GM18508 (cell line): Measurements from ENCODE around the gene TEX13B.

Experiments used
- ATAC-seq: cut with Tn5 transposase; IDR thresholded peaks from one replicate; pipeline ENCODE4 v1.9.1; 2021; ENCODE audit warnings: moderate number of reproducible peaks; ENCODE audit not compliant: insufficient read depth, unreplicated experiment

Gene TEX13B, protein sequence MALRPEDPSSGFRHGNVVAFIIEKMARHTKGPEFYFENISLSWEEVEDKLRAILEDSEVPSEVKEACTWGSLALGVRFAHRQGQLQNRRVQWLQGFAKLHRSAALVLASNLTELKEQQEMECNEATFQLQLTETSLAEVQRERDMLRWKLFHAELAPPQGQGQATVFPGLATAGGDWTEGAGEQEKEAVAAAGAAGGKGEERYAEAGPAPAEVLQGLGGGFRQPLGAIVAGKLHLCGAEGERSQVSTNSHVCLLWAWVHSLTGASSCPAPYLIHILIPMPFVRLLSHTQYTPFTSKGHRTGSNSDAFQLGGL

DNA sequence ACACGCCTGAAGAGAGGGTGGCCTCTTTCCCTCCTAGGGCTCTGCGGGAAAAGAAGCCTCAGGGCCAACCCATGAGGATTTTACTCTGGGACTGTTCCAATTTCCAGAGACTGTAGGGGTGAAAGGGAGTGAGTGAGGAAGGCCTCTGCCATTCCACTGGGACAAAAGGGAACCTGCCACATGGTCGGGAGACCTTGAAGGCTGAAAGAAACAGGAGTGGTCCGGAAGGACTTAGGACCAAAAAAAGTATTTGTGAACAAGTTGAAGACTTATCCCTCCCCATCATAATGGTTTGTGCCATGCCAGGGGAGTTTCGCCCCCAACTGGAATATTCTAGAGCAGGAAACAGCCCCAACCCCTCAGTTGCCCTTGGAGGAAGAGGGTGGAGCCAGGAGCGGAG is at the start of gene TEX13B:
TSS of gene TEX13B (minus strand) at position 15 of the 400 bp plus-strand sequence. CDS start 243 bp downstream, outside the sequence.
- ATAC-seq = no peak

DNA sequence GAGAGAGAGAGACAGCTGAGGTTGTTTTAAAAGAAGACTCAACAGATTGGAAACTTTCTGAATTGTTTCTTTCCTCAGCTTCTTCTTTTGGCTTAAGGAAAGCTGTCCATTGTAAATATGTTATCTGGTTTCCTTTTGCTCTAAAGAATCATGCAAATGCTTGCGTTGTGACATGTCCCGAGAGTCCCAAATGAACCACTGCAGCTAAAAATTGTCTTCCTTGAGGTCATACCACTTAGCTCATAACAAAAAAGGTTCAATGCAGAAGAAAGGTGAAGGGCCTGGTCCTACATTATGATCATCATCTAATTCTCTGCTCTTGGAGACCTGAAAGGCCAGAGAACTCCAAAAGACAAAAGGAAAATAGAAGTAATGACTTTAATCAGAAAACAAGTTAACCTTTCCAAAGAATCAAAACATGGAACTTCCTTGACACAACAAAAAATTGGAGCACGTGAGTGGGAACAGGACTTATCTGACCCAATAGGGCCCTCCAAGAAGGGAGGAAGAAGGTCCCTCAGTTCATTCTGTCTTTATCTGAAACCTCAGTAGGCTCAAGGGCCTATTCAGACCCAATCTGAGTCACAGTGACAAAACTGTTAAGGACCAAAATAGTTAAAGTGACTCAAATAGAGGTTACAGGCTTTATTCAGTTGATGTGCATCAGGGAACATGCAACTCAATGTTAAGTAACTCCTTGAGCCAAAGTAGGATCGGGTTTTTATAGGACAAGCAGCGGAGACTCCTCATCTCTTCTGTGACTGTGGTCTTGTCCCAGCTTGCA is 48.0 kb upstream of the TEX13B start:
- no peak for ATAC-seq

DNA sequence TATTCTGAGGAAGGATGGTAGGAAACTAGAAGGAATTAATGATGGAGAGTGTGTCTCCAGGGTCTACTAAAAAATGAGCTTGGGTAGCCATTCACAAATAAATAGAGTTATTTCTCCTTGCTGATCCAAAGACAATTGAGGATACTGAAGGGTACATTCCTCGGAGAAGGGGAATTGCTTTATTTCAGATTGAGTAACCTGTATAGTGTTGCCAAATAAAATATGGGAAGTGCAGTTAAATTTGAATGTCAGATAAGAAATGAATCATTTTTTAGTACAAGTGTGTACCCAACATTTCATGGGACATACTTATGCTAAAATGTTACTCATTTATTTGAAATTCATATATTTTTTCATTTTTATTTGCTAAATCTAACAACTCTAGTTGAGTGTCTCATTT is 46.7 kb upstream of the TEX13B start:
- ATAC-seq = no peak

DNA sequence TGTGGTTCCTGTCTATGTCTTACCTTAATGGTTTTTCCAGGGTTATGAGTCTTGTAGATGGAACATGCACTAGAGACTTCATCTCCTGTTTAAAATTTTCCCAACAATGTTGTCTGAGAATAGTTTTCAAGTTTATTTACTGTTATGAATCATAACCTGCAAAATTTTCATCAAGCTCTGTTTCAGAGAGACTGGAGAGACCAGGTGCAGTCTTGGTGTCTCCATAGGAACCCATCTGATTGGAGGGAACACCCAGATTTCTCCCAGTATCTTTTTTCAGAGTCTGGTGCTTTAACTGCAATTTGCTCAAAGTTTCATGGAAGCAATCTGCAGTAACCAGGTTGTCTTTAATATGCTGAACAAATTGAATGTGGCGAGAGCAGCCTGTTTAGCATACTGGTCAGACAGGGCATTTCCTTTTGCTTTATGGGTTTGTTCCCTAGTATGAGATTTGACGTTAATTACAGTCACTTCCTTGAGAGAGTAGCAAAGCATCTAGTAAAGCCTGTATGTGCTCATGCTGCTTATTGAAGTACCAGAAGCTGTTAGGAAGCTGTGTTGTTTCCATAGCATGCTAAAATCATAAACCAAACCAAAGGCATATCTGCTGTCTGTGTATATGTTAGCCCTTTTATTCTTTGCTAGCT is 43.9 kb upstream of the TEX13B start:
- ATAC-seq = no peak

DNA sequence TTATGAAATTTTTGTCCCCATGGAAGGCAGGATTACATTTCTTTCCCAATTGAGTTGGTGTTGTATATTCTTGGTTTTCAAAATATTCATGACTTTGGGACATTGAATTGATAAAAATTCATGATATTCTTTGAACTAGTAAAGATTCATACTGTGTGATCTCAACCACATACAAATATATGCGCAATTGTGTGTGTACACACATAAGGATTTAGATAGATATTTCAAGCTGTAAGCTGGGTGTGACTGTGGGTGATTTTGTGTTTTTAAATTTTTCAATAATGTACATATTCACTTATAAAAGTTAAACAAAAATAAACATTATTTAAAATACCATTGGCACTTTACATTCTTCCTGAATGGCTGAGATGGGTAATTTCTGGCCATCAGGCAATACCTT is 43.2 kb upstream of the TEX13B start:
- ATAC-seq = no peak

GRCh38 chrX:108022491-108023089 is 40.4 kb upstream of the TEX13B start:
- no peak for ATAC-seq

DNA sequence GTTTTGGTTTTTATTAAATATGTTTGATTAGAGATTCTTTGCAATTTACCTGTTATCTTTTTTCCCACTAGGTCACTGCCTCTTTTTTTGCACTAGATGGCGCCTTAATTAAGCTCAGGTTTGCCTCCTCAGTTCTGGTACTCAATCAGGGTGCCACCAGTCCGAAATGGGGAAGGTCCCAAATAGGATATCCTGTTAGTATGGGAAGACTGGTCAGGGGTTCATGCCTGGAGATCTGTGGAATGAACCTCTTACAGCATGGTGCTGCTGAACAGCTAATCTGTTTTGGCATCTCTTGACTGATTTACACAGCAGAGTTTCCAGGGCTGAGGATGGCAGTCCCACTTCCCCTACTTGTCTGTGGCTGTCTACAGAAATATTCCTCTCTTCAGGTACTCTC is 38.5 kb upstream of the TEX13B start:
- ATAC-seq = no peak

DNA sequence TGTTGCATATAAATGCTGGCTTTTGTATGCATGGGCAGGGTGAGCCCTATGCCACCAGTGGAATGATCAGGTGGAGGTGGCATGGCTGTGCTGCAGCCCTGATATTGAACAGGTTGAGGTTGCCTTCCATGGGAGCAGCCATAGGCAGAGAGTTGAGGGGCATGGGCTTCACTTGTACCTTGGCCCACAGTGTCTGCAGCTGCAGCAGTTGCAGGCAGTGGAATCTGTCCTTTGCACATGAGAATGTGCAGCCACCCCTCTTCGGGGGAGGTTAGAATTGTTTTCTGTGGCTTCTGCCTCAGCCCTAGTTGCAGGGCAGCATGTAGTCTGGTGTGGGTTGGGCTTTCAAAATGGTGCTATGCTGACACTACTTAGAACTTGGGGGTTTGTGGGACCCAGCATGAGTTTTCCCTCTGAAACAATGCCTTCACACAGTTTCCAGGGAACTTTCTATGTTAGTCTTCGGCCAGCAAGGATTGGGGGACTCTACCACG is 37.3 kb upstream of the TEX13B start:
- ATAC-seq = no peak

- no peak for ATAC-seq
Measured at GRCh38 chrX:108018656-108019381, 36.6 kb upstream of the TEX13B start.

- no peak for ATAC-seq
Measured at GRCh38 chrX:108001218-108001814, 19.1 kb upstream of the TEX13B start.

DNA sequence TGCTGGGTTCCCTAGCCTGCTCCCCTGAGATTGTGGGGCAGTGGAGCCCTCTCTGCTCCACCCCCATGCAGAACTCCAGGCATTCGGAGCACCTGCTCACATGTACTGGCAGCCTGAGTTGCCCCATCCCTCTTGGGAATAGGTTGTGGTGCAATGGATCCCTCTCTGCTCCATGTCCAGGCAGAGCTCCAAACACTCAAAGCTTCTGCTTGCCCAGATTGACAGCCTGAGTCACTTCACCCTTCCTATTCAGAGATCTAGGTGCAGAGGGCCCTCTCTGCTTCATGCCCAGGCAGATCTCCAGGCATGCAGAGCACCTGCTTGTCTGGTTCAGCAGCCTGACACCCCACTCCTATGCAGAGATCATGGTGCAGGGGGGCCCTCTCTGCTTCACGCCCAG is 18.6 kb upstream of the TEX13B start:
- no peak for ATAC-seq

- no peak for ATAC-seq
Measured at GRCh38 chrX:107996124-107996523, 14.0 kb upstream of the TEX13B start.

GRCh38 chrX:107985033-107985432 is 2.9 kb upstream of the TEX13B start:
- no peak for ATAC-seq

- ATAC-seq = no peak
Measured at GRCh38 chrX:107979534-107979933, 2.6 kb downstream of the TEX13B start.

DNA sequence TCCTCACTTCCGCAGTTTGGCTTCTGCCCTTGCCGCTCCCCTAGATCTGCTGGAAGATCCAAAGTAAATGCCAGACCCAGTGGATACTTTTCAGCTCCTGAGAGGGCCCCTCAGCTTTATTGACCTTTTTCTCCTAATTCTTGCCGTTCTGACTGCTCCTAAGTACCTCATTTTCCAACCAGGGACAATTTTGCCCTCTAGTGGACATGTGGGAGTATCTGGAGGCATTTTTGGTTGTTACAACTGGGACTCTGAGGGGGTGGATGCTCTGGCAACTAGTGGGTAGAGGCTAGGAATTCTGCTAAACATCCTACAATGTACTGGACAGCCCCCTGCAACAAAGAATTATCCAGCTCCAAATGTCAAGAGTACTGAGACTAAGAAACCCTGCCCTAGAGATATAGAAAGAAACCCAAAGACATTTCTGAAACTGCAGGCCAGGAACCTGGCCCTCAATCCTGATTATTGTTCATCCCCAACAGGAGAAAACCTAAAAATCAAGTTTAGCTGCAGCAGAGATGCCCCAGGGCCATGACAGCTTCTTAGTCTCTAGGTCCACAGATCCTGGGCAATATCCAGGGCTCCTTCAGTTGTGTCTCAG is 3.4 kb downstream of the TEX13B start:
- no peak for ATAC-seq

- ATAC-seq = no peak
Measured at GRCh38 chrX:107978071-107978470, 4.1 kb downstream of the TEX13B start.

GRCh38 chrX:107971636-107972035 is 10.5 kb downstream of the TEX13B start:
- ATAC-seq = no peak

- no peak for ATAC-seq
Measured at GRCh38 chrX:107970073-107970472, 12.1 kb downstream of the TEX13B start.

DNA sequence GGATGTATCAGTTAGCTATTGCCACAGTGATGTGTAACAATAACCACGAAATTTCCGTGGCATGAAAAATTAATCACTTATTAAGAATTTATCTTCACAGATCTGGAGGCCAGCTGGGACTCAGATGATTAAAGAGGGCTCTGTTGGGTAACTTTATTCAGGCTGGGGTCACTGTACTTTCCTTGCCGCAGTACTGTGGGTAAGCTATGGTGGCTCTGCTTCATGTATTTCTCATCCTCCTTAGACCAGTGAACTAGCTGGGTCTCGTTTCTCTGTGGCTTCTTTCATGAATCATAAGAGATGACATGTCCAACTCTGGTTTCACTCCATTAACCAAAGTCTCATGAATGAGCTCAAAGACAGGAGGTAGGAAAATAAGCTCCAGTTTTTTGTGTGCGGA is 13.5 kb downstream of the TEX13B start:
- no peak for ATAC-seq
